Mucosa of rectum (tissue), 2 donors: Measurements from ENCODE around the gene ZNF276.
"Not testable (repeated sequence)": the region's sequence is repeated elsewhere in the genome, so short reads cannot be mapped to it uniquely, and the experiment has no call there.

Experiments used
- H3K27ac ChIP-seq, 2 donors: one replicate each; pipeline ENCODE4 v1.7.0; 2013; ENCODE audit warnings: inconsistent platforms in 2 of 2, low read depth in 2 of 2, low read length in 2 of 2
- H3K27me3 ChIP-seq, 2 donors: one replicate each; pipeline ENCODE4 v1.7.0; 2013; ENCODE audit warnings: low read length in 2 of 2; ENCODE audit not compliant: control insufficient read depth in 2 of 2, insufficient read depth in 2 of 2
- H3K36me3 ChIP-seq, 2 donors: one replicate each; pipeline ENCODE4 v1.7.0; 2013; ENCODE audit warnings: low read length in 2 of 2; ENCODE audit not compliant: control insufficient read depth in 2 of 2, insufficient read depth in 2 of 2
- H3K4me1 ChIP-seq, 2 donors: one replicate each; pipeline ENCODE4 v1.7.0; 2013; ENCODE audit warnings: low read length in 2 of 2, mild to moderate bottlenecking in 1 of 2; ENCODE audit not compliant: control insufficient read depth in 2 of 2, insufficient read depth in 2 of 2
- H3K4me3 ChIP-seq, 2 donors: one replicate each; pipeline ENCODE4 v1.7.0; 2013; ENCODE audit warnings: low read length in 2 of 2
- H3K9ac ChIP-seq, 2 donors: one replicate each; pipeline ENCODE4 v1.7.0; 2013; ENCODE audit warnings: low read length in 2 of 2, low read depth in 1 of 2, mild to moderate bottlenecking in 1 of 2
- H3K9me3 ChIP-seq, 2 donors: one replicate each; pipeline ENCODE4 v1.7.0; 2013; ENCODE audit warnings: low read length in 2 of 2; ENCODE audit not compliant: control insufficient read depth in 2 of 2
- donor health status: healthy.
- donor health status: Normal muscosa, but diverticular disease.

The ZNF276 gene

GRCh38 chr16:89761304-89761922 lies 40.1 kb downstream of the ZNF276 start:
- Histone ChIP-seq H3K36me3 (peaks cover 0 to 9% of the 10 kb centered on the region in 2 donors), H3K9me3 (no peaks in the 10 kb centered on the region), H3K27ac (no peak overlapping the region), H3K9ac (no peak overlapping the region), H3K4me1 (peaks cover 9 to 15% of the 10 kb centered on the region in 2 donors), H3K27me3 (no peaks in the 10 kb centered on the region), H3K4me3 (peak overlapping the region in 1 of 2 donors; percentile 13)

GRCh38 chr16:89764711-89765201 lies 43.4 kb downstream of the ZNF276 start:
- no peaks in the 10 kb centered on the region for H3K9me3 ChIP-seq
- H3K9ac ChIP-seq: peak overlapping the region; percentile 57 to 60
- H3K36me3 ChIP-seq: peaks cover 0 to 6% of the 10 kb centered on the region in 2 donors
- H3K4me1 ChIP-seq: peaks cover 9 to 15% of the 10 kb centered on the region in 2 donors
- H3K27me3 ChIP-seq: no peaks in the 10 kb centered on the region
- peak overlapping the region; percentile 69 to 81 for H3K27ac ChIP-seq
- H3K4me3 ChIP-seq: peak overlapping the region; percentile 62 to 72

- Histone ChIP-seq H3K9ac (peak overlapping the region; percentile 57 to 60), H3K4me3 (peak overlapping the region; percentile 62 to 72), H3K27me3 (no peaks in the 10 kb centered on the region), H3K36me3 (peaks cover 0 to 6% of the 10 kb centered on the region in 2 donors), H3K27ac (peak overlapping the region; percentile 69 to 81), H3K4me1 (peaks cover 9 to 15% of the 10 kb centered on the region in 2 donors), H3K9me3 (no peaks in the 10 kb centered on the region)
Observed at GRCh38 chr16:89765292-89765830, 44.0 kb downstream of the ZNF276 start.

GRCh38 chr16:89770367-89770766 lies 49.0 kb downstream of the ZNF276 start:
- H3K36me3 ChIP-seq: peaks cover 3 to 7% of the 10 kb centered on the region in 2 donors
- H3K27me3 ChIP-seq: no peaks in the 10 kb centered on the region
- no peak overlapping the region for H3K27ac ChIP-seq
- peaks cover 1 to 3% of the 10 kb centered on the region in 2 donors for H3K4me1 ChIP-seq
- no peak overlapping the region for H3K4me3 ChIP-seq
- no peaks in the 10 kb centered on the region for H3K9me3 ChIP-seq
- H3K9ac ChIP-seq: no peak overlapping the region

GRCh38 chr16:89775223-89775622 lies 53.9 kb downstream of the ZNF276 start:
- Histone ChIP-seq H3K27me3 (no peaks in the 10 kb centered on the region), H3K9ac (no peak overlapping the region), H3K4me3 (no peak overlapping the region), H3K4me1 (no peaks in the 10 kb centered on the region), H3K36me3 (peaks cover 6 to 8% of the 10 kb centered on the region in 2 donors), H3K27ac (no peak overlapping the region), H3K9me3 (no peaks in the 10 kb centered on the region)

GRCh38 chr16:89778211-89778610 lies 56.9 kb downstream of the ZNF276 start:
- not testable (repeated sequence) for H3K4me1 ChIP-seq, H3K36me3 ChIP-seq, H3K27me3 ChIP-seq, H3K9me3 ChIP-seq, H3K4me3 ChIP-seq, H3K27ac ChIP-seq, H3K9ac ChIP-seq

GRCh38 chr16:89779231-89779908 lies 58.0 kb downstream of the ZNF276 start:
- Histone ChIP-seq H3K9ac (no peak overlapping the region), H3K4me3 (no peak overlapping the region), H3K36me3 (peaks cover 3 to 8% of the 10 kb centered on the region in 2 donors), H3K4me1 (no peaks in the 10 kb centered on the region), H3K9me3 (no peaks in the 10 kb centered on the region), H3K27ac (no peak overlapping the region), H3K27me3 (no peaks in the 10 kb centered on the region)

GRCh38 chr16:89779909-89780305 lies 58.6 kb downstream of the ZNF276 start:
- Histone ChIP-seq H3K9me3 (no peaks in the 10 kb centered on the region), H3K27ac (no peak overlapping the region), H3K4me3 (no peak overlapping the region), H3K9ac (no peak overlapping the region), H3K36me3 (peaks cover 5 to 8% of the 10 kb centered on the region in 2 donors), H3K27me3 (no peaks in the 10 kb centered on the region), H3K4me1 (no peaks in the 10 kb centered on the region)

- Histone ChIP-seq H3K9ac (no peak overlapping the region), H3K9me3 (no peaks in the 10 kb centered on the region), H3K36me3 (peaks cover 4 to 8% of the 10 kb centered on the region in 2 donors), H3K27ac (no peak overlapping the region), H3K4me1 (no peaks in the 10 kb centered on the region), H3K27me3 (no peaks in the 10 kb centered on the region), H3K4me3 (no peak overlapping the region)
Observed at GRCh38 chr16:89782489-89782888, 61.2 kb downstream of the ZNF276 start.

GRCh38 chr16:89783952-89784351 lies 62.6 kb downstream of the ZNF276 start:
- H3K27me3 ChIP-seq, H3K4me3 ChIP-seq, H3K9ac ChIP-seq, H3K9me3 ChIP-seq, H3K27ac ChIP-seq, H3K36me3 ChIP-seq, H3K4me1 ChIP-seq: not testable (repeated sequence)
